GM18870 (cell line): Measurements from ENCODE around the gene HSP90AA1.

Experiments used
- ATAC-seq: cut with Tn5 transposase; IDR thresholded peaks from one replicate; pipeline ENCODE4 v1.9.1; 2021; ENCODE audit warnings: moderate library complexity; ENCODE audit not compliant: unreplicated experiment

HSP90AA1 gene

GRCh38 chr14:102043251-102044025 lies 43.4 kb downstream of the HSP90AA1 start:
- ATAC-seq = no peak

- no peak for ATAC-seq
Measured at GRCh38 chr14:102042699-102043098, 44.1 kb downstream of the HSP90AA1 start.

- no peak for ATAC-seq
Measured at GRCh38 chr14:102040153-102040552, 46.7 kb downstream of the HSP90AA1 start.

- ATAC-seq = no peak
Measured at GRCh38 chr14:102039157-102039556, 47.7 kb downstream of the HSP90AA1 start.

GRCh38 chr14:102037686-102038085 lies 49.2 kb downstream of the HSP90AA1 start:
- no peak for ATAC-seq

- no peak for ATAC-seq
Measured at GRCh38 chr14:102035914-102036313, 50.9 kb downstream of the HSP90AA1 start.

- ATAC-seq = no peak
Measured at GRCh38 chr14:102034301-102034700, 52.5 kb downstream of the HSP90AA1 start.

- ATAC-seq = no peak
Measured at GRCh38 chr14:102033241-102033640, 53.6 kb downstream of the HSP90AA1 start.
